IMR-90 (cell line): Measurements from ENCODE around the gene RAD51D.

ENCODE experiments used
- BHLHE40 ChIP-seq: fragments of 150-350 bp; IDR thresholded peaks from 2 replicates; pipeline ENCODE4 v1.6.1; 2016; ENCODE audit warnings: mild to moderate bottlenecking, low read depth, low read length
- CEBPB ChIP-seq: IDR thresholded peaks from 2 replicates; pipeline ENCODE4 v1.6.1; 2012; ENCODE audit warnings: low read depth, low read length, improper control_type of control experiment
- FOS ChIP-seq: fragments of 150-350 bp; IDR thresholded peaks from 2 replicates; pipeline ENCODE4 v1.6.1; 2016; ENCODE audit warnings: low read depth, low read length
- MXI1 ChIP-seq: IDR thresholded peaks from 2 replicates; pipeline ENCODE4 v1.6.1; 2012; ENCODE audit warnings: low read depth, mild to moderate bottlenecking, low read length, moderate library complexity, borderline replicate concordance
- POLR2A ChIP-seq: IDR thresholded peaks from 2 replicates; pipeline ENCODE4 v1.6.1; 2012; ENCODE audit warnings: mild to moderate bottlenecking, low read depth, low read length
- RAD21 ChIP-seq: IDR thresholded peaks from 2 replicates; pipeline ENCODE4 v1.6.1; 2012; ENCODE audit warnings: low read length, improper control_type of control experiment
- RCOR1 ChIP-seq: IDR thresholded peaks from 2 replicates; pipeline ENCODE4 v1.6.1; 2012; ENCODE audit warnings: mild to moderate bottlenecking, low read length, improper control_type of control experiment; ENCODE audit not compliant: insufficient replicate concordance
- RFX5 ChIP-seq: IDR thresholded peaks from 2 replicates; pipeline ENCODE4 v1.8.0; 2012; ENCODE audit warnings: low read depth, mild to moderate bottlenecking, low read length, moderate library complexity
- SMC3 ChIP-seq: fragments of 150-350 bp; IDR thresholded peaks from 2 replicates; pipeline ENCODE4 v1.6.1; 2016; ENCODE audit warnings: low read depth, mild to moderate bottlenecking, antibody characterized with exemption, low read length, moderate library complexity
- USF2 ChIP-seq: fragments of 150-350 bp; IDR thresholded peaks from 2 replicates; pipeline ENCODE4 v1.6.1; 2017; ENCODE audit warnings: mild to moderate bottlenecking, antibody characterized with exemption, low read length, low read depth
- TF ChIP-seq, protein P1 (sequence below): conservative IDR thresholded peaks from 2 replicates; pipeline ENCODE4 v1.5.1; 2012; ENCODE audit warnings: mild to moderate bottlenecking, low read depth, low read length, improper control_type of control experiment
- TF ChIP-seq, protein P2 (sequence below): fragments of 150-350 bp; IDR thresholded peaks from 2 replicates; pipeline ENCODE4 v1.6.1; 2016; ENCODE audit warnings: low read depth, mild to moderate bottlenecking, low read length, moderate library complexity, borderline replicate concordance

DNA sequence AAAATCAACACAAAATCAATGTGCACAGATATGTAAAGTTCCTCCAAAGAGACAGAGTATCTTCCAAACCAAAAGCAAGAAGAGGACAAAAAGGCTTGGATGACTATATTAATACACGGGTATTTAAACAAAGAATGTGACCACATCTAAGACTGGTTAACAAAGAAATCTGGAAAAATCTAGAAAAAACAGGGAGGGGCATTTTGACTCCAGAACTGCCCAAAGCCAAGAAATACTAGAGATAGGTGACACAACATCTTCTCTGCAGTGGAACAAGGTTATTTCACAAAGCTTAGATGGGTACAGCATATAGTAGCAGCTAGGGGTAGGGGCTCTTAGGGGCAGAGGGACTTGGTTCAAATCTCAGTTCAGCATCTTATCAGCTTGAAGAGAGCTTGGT, 66.5 kb downstream of the RAD51D start:
- TF ChIP-seq USF2 (no peak), POLR2A (no peak), CEBPB (no peak), BHLHE40 (no peak), RAD21 (no peak), RFX5 (no peak), MXI1 (no peak), FOS (no peak), RCOR1 (no peak), SMC3 (no peak)
- TF ChIP-seq, protein P1, sequence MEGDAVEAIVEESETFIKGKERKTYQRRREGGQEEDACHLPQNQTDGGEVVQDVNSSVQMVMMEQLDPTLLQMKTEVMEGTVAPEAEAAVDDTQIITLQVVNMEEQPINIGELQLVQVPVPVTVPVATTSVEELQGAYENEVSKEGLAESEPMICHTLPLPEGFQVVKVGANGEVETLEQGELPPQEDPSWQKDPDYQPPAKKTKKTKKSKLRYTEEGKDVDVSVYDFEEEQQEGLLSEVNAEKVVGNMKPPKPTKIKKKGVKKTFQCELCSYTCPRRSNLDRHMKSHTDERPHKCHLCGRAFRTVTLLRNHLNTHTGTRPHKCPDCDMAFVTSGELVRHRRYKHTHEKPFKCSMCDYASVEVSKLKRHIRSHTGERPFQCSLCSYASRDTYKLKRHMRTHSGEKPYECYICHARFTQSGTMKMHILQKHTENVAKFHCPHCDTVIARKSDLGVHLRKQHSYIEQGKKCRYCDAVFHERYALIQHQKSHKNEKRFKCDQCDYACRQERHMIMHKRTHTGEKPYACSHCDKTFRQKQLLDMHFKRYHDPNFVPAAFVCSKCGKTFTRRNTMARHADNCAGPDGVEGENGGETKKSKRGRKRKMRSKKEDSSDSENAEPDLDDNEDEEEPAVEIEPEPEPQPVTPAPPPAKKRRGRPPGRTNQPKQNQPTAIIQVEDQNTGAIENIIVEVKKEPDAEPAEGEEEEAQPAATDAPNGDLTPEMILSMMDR, result no peak
- TF ChIP-seq, protein P2, sequence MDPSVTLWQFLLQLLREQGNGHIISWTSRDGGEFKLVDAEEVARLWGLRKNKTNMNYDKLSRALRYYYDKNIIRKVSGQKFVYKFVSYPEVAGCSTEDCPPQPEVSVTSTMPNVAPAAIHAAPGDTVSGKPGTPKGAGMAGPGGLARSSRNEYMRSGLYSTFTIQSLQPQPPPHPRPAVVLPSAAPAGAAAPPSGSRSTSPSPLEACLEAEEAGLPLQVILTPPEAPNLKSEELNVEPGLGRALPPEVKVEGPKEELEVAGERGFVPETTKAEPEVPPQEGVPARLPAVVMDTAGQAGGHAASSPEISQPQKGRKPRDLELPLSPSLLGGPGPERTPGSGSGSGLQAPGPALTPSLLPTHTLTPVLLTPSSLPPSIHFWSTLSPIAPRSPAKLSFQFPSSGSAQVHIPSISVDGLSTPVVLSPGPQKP, result no peak
